ENCODE results near the gene PEPD.

Gene PEPD

DNA sequence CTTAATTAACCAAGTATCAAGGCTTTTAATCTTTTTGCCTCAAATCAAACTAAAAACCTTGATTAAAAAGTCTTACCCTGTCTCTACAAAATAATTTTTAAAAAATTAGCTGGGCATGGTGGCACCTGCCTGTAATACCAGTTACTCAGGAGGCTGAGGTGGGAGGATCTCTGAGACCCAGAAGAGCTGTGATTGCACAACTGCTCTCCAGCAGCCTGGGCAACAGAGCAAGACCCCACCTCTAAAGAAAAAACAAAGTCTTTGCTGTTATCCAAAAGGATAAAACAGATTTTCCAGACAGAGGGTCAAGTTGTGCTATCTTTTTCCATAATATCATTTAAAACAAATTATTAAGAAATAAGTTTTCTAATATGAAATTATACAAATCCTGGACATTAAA, 174.9 kb downstream of the PEPD start:
- DNase-seq, result no peak

DNA sequence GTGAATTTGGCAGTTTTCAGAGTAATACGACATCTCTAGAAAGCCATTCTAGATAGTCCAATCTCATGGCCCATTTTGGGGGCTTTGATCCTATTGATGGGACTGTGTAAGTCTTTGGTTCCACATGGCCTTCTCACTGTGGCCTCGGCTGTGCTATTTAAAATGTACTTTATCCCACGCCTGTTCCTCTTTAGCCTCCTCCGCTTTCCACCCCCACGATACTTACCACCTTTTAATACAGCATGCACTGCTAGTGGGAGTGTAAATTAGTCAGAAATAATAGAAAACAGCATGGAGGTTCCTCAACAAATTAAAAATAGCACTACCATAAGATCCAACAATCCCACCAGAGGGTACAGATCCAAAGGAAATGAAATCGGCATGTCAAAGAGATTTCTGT, 176.4 kb downstream of the PEPD start:
- no peak for DNase-seq

DNA sequence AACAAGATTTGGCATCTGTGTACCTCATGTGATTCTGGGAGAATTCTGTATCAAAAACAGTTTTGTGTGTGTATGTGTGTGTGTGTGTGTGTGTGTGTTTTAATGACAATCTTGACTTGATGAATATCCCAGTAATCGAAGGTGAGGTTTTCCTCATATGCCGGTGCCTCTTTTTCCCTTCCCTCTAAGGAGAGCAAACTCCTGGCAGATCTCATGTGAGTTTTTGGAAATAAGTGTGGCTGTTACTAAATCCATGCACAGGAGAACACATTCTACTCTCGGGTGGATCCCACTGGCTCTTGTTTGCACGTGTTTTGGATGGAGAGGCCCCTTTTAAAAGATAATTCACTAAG, 177.0 kb downstream of the PEPD start:
- DNase-seq, result no peak

DNA sequence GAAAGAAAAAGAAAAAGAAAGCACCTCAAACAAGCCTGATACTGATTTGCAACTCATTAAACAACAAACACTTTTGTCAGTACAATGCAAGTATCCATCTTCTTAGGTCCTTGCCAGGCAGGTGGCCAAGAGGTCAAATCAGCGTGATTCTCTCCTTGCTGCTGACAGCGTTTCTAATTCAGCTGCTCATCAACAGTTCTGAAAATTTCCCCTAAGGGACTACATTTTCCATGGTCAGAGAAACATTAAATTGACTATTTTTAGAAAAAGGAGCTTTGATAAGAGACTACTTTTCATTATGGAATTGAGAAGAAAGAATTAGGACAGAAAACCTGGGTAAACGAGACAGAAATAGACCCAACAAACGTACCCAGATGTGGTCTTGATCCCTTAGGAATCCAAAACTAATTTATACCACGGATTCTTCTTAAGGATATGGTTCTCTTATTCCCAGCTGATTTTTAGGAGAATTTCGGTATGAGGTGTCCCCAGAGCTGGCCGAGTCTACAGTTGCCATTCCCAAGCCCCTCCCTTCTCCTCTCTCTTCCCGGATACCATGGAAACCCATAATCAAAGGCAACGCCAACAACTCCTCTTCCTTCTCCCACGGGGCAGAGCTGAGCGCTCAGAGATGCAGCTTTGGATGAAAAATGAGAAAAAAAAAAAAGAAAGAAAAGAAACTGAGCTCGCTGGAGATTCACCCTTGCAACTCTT, 177.6 kb downstream of the PEPD start:
- DNase-seq, result no peak

DNA sequence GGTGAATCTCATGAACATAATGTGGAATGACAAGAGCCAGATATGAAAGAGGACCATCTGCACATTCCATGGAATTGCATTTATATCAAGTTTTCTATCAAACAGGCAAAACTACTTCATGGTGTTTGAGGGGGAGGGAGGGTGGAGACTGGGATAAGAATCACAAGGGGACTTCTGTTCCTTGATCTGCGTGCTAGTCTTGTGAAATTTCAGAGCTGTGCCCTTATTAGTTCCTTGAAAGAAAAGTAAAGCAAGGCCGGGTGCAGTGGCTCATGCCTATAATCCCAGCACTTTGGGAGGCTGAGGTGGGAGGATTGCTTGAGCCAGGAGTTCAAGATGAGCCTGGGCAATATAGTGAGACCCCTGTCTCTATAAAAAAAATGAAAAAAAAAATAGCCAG, 178.3 kb downstream of the PEPD start:
- no peak for DNase-seq

DNA sequence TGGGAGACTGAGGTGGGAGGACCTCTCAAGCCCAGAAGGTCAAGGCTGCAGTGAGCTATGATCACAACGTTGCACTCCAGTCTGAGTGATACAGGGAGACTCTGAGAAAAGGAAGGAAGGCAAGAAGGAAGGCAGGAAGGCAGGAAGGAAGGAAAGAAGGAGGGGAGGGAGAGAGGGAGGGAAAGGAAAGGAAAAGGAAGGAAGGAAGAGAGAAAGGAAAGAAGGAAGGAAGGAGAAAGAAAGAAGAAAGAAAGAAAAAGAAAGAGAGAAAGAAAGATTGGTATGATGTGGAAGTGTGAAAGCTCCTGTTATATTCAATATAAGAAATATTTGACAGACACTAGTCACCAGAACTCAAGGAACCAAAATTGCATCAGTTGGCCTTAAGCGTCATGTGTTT, 180.6 kb downstream of the PEPD start:
- no peak for DNase-seq

DNA sequence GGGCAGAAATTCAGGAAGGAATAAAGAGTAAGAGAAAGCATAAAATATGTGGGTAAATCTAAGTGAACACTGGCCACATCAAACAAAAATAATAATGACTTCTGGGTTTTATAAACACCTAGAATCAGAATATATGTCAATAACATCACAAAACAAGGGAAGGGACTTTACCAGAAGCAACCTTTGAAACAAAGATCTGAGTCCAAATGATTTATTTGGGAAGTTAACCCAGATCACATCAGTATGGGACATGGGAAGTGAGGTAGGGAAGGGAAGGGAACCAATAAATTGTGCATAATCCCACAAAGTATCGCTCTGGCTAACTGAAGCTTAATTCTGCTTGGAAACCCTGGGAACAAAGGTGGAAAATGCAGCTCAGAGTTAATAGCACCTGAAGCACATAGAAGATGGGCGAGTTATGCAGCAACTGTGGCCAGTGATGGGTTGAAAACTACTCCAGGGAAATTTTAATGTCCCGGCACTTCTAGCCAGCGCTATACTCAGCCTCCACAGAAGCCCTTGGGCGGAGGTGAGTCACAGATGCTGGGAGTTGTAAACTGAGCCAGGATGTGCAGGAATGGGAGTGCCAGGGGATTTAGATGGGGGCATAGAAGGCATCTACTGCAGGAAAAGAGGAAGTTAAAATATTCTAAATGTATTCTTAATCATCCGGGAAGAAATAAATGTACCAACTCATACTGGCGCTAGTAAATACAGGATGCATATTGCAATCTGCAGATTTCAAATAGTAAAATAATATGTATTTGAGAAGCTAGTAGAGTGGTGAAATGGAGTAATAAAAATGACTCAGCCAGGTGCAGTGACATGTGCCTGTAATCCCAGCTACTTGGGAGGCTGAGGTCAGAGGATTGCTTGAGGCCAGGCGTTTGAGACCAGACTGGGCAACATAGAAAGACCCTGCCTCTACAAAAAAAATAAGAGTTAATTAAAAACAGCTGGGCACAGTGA, 182.3 kb downstream of the PEPD start:
- no peak for DNase-seq
